ENCODE results near the gene CECR2.

Gene CECR2

DNA sequence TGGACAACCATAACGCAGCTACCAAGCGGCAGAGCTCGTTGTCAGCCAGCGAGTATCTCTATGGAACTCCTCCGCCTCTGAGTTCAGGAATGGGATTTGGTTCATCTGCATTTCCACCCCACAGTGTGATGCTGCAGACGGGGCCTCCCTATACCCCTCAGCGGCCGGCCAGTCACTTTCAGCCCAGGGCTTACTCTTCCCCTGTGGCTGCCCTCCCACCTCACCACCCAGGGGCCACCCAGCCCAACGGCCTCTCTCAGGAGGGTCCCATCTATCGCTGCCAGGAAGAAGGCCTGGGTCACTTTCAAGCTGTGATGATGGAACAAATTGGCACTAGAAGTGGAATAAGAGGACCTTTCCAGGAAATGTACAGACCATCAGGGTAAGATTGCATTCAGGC, 179.9 kb downstream of the CECR2 start:
- TF ChIP-seq TAF1 (IDR thresholded peaks at IDR 0.05; ENCODE audit: borderline replicate concordance, insufficient read depth, low read length) (no peak), FOXP2 (optimal IDR thresholded peaks at IDR 0.05; ENCODE audit: borderline replicate concordance, extremely low read depth, extremely low read length, insufficient read depth) (no peak), SIN3A (IDR thresholded peaks at IDR 0.05; ENCODE audit: borderline replicate concordance, insufficient read depth, low read length) (no peak)

GRCh38 chr22:17549655-17550054, 180.4 kb downstream of the CECR2 start:
- TF ChIP-seq POLR2AphosphoS5 (IDR thresholded peaks at IDR 0.05; ENCODE audit: low read depth, low read length) = no peak
- TF ChIP-seq TAF1 (IDR thresholded peaks at IDR 0.05; ENCODE audit: borderline replicate concordance, insufficient read depth, low read length) = no peak
- no peak for TF ChIP-seq FOXP2 (optimal IDR thresholded peaks at IDR 0.05; ENCODE audit: borderline replicate concordance, extremely low read depth, extremely low read length, insufficient read depth)
- no peak for TF ChIP-seq REST (IDR thresholded peaks at IDR 0.05; ENCODE audit: insufficient read depth in 1 of 2, low read depth in 2 of 2, low read length in 2 of 2)
- no peak for TF ChIP-seq SIN3A (IDR thresholded peaks at IDR 0.05; ENCODE audit: borderline replicate concordance, insufficient read depth, low read length)

GRCh38 chr22:17552737-17553136, 183.5 kb downstream of the CECR2 start:
- TF ChIP-seq SIN3A (IDR thresholded peaks at IDR 0.05; ENCODE audit: borderline replicate concordance, insufficient read depth, low read length) = no peak
- TF ChIP-seq TAF1 (IDR thresholded peaks at IDR 0.05; ENCODE audit: borderline replicate concordance, insufficient read depth, low read length) = no peak
- no peak for TF ChIP-seq FOXP2 (optimal IDR thresholded peaks at IDR 0.05; ENCODE audit: borderline replicate concordance, extremely low read depth, extremely low read length, insufficient read depth)
- TF ChIP-seq POLR2AphosphoS5 (IDR thresholded peaks at IDR 0.05; ENCODE audit: low read depth, low read length) = no peak
- TF ChIP-seq REST (IDR thresholded peaks at IDR 0.05; ENCODE audit: insufficient read depth in 1 of 2, low read depth in 2 of 2, low read length in 2 of 2) = no peak

GRCh38 chr22:17554814-17555213, 185.6 kb downstream of the CECR2 start:
- TF ChIP-seq REST (IDR thresholded peaks at IDR 0.05; ENCODE audit: insufficient read depth in 1 of 2, low read depth in 2 of 2, low read length in 2 of 2) (no peak), SIN3A (IDR thresholded peaks at IDR 0.05; ENCODE audit: borderline replicate concordance, insufficient read depth, low read length) (no peak), POLR2AphosphoS5 (IDR thresholded peaks at IDR 0.05; ENCODE audit: low read depth, low read length) (no peak), TAF1 (IDR thresholded peaks at IDR 0.05; ENCODE audit: borderline replicate concordance, insufficient read depth, low read length) (no peak), FOXP2 (optimal IDR thresholded peaks at IDR 0.05; ENCODE audit: borderline replicate concordance, extremely low read depth, extremely low read length, insufficient read depth) (no peak)

DNA sequence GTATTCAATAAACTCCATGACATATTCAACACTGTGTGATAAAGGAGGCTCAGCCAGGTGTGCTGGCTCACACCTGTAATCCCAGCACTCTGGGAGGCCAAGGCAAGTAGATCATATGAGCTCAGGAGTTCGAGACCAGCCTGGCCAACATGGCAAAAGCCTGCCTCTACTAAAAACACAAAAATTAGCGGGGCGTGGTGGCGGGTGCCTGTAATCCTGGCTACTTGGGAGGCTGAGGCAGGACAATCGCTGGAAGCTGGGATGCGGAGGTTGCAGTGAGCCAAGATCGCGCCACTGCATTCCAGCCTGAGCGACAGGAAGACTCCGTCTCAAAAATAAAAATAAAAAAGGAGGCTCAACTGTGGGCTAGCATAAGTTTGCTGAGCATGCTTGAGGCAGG, 189.9 kb downstream of the CECR2 start:
- TF ChIP-seq FOXP2 (optimal IDR thresholded peaks at IDR 0.05; ENCODE audit: borderline replicate concordance, extremely low read depth, extremely low read length, insufficient read depth) (no peak), REST (IDR thresholded peaks at IDR 0.05; ENCODE audit: insufficient read depth in 1 of 2, low read depth in 2 of 2, low read length in 2 of 2) (no peak), SIN3A (IDR thresholded peaks at IDR 0.05; ENCODE audit: borderline replicate concordance, insufficient read depth, low read length) (no peak), POLR2AphosphoS5 (IDR thresholded peaks at IDR 0.05; ENCODE audit: low read depth, low read length) (no peak), TAF1 (IDR thresholded peaks at IDR 0.05; ENCODE audit: borderline replicate concordance, insufficient read depth, low read length) (no peak)

All from PFSK-1 (cell line).